K562 (cell line): ENCODE results near the gene TRRAP. TPM values are rescaled to one million over a fixed set of nuclear protein-coding genes. Genes with fewer than 3 reads are reported as not detected.

Experiments
- ATAC-seq: fragments of 200-7000 bp; cut with Tn5 transposase; 3 replicates; pipeline ENCODE4 v1.9.1; 2020; ENCODE audit warnings: moderate library complexity
- BruUV-seq: library from RNA; stranded (reverse); fragments of 400-500 nt; replicated peaks from 2 replicates; lab custom pipeline; 2021; lab: Mats Ljungman, UMichigan
- CTCF ChIA-PET: fragments of 300-600 bp; formaldehyde crosslinking; extraction: SDS; loops from one replicate; lab custom pipeline; 2021; ENCODE audit warnings: low intra/inter-chr PET ratio; lab: Yijun Ruan, JAX
- POLR2A ChIA-PET: fragments of 300-600, 350-650 bp; sonication (Branson Sonifier 250); formaldehyde crosslinking; extraction: SDS; loops from one replicate; lab custom pipeline; 2021; ENCODE audit warnings: antibody characterized with exemption, inconsistent platforms; lab: Yijun Ruan, JAX
- DNase-seq, 4 experiments: peaks; one replicate each; pipeline versions ENCODE4 v3.0.0 to v3.0.0-alpha.2; 2011 to 2018; ENCODE audit warnings: low spot score in 3 of 4, mixed read lengths in 3 of 4; ENCODE audit errors: extremely low read depth in 1 of 4
- FAIRE-seq: peaks from 2 replicates; lab custom pipeline; 2011; peaks lifted over from hg19 to GRCh38; lab: Jason Lieb, UNC
- H2AFZ ChIP-seq: 2 replicates; pipeline ENCODE4 v1.6.0; 2011; ENCODE audit warnings: low read depth, low read length, control low read depth, inconsistent platforms
- H3K27ac ChIP-seq: fragments of 200-600 bp; 3 replicates; pipeline ENCODE4 v1.8.0; 2011; ENCODE audit warnings: low read depth, mild to moderate bottlenecking, control low read depth, inconsistent platforms, low read length, moderate library complexity, mixed read lengths; ENCODE audit errors: extremely low read depth
- H3K27me3 ChIP-seq, 2 experiments: fragments of 300-600 bp in 1 of 2; 2 replicates in 1 of 2; 3 replicates in 1 of 2; pipeline versions ENCODE4 v1.6.0 to v1.8.0; 2011; ENCODE audit warnings: inconsistent platforms in 2 of 2, low read length in 2 of 2, mild to moderate bottlenecking in 1 of 2, mixed read lengths in 1 of 2, moderate library complexity in 1 of 2; ENCODE audit not compliant: control insufficient read depth in 2 of 2, insufficient read depth in 2 of 2
- H3K36me3 ChIP-seq: fragments of 300-600 bp; 3 replicates; pipeline ENCODE4 v1.8.0; 2011; ENCODE audit warnings: mild to moderate bottlenecking, low read length, inconsistent platforms; ENCODE audit not compliant: control insufficient read depth, insufficient read depth
- H3K4me1 ChIP-seq, 2 experiments: fragments of 200-600 bp in 1 of 2; replicated peaks in 1 of 2; 2 replicates in 1 of 2; 3 replicates in 1 of 2; pipeline versions ENCODE4 v1.5.1 to v1.8.0; 2011; ENCODE audit warnings: inconsistent platforms in 2 of 2, low read length in 2 of 2, mild to moderate bottlenecking in 1 of 2, mixed read lengths in 1 of 2, moderate library complexity in 1 of 2; ENCODE audit not compliant: control insufficient read depth in 2 of 2, insufficient read depth in 2 of 2
- H3K4me2 ChIP-seq: 2 replicates; pipeline ENCODE4 v1.6.1; 2011; ENCODE audit warnings: low read length, control low read depth, inconsistent platforms, mixed read lengths; ENCODE audit not compliant: insufficient read depth
- H3K4me3 ChIP-seq: fragments of 200-600 bp; sonication (generic), shearing (Covaris generic); 2 replicates; pipeline ENCODE4 v1.5.1; 2016; ENCODE audit warnings: control low read depth, inconsistent platforms
- H3K79me2 ChIP-seq: fragments of 200-600 bp; 3 replicates; pipeline ENCODE4 v1.8.0; 2011; ENCODE audit warnings: low read length, inconsistent platforms; ENCODE audit not compliant: control insufficient read depth, insufficient read depth
- H3K9ac ChIP-seq, 2 experiments: 2 replicates each; pipeline versions ENCODE4 v1.6.0 to v1.6.1; 2011; ENCODE audit warnings: low read depth in 2 of 2, low read length in 2 of 2, control low read depth in 1 of 2, inconsistent platforms in 1 of 2, mild to moderate bottlenecking in 1 of 2, mixed read lengths in 1 of 2; ENCODE audit not compliant: insufficient read depth in 1 of 2
- H3K9me1 ChIP-seq: one replicate; pipeline ENCODE4 v1.6.0; 2011; ENCODE audit warnings: inconsistent platforms, mild to moderate bottlenecking, low read length, moderate library complexity; ENCODE audit not compliant: control insufficient read depth, insufficient read depth
- H3K9me3 ChIP-seq: replicated peaks from 2 replicates; pipeline ENCODE4 v1.5.1; 2011; ENCODE audit warnings: low read depth, low read length, inconsistent platforms; ENCODE audit not compliant: control insufficient read depth, insufficient read depth
- H4K20me1 ChIP-seq: replicated peaks from 2 replicates; pipeline ENCODE4 v1.6.1; 2011; ENCODE audit warnings: low read length, inconsistent platforms, mixed read lengths; ENCODE audit not compliant: control insufficient read depth, insufficient read depth
- CREB3L1 ChIP-seq: fragments of 450-650 bp; IDR thresholded peaks from 2 replicates; pipeline ENCODE4 v1.6.1; 2014; ENCODE audit warnings: low read depth, mild to moderate bottlenecking, moderate library complexity, borderline replicate concordance
- ELF1 ChIP-seq: fragments of 200-800 bp; sonication (Bioruptor generic); IDR thresholded peaks from 2 replicates; pipeline ENCODE4 v1.6.1; 2016; ENCODE audit warnings: missing genetic modification characterization, missing compliant biosample characterization
- ELF2 ChIP-seq: fragments of 250-450 bp; sonication (Bioruptor Pico); IDR thresholded peaks from 2 replicates; pipeline ENCODE4 v1.5.0; 2021; ENCODE audit warnings: mild to moderate bottlenecking
- ETV1 ChIP-seq: fragments of 450-650 bp; conservative IDR thresholded peaks from 2 replicates; pipeline ENCODE4 v1.6.1; 2016; ENCODE audit warnings: missing genetic modification characterization, control low read depth, low read depth, missing compliant biosample characterization
- IFI16 ChIP-seq: fragments of 250-450 bp; sonication (Bioruptor Pico); IDR thresholded peaks from 2 replicates; pipeline ENCODE4 v2.1.2; 2022; ENCODE audit warnings: mild to moderate bottlenecking, inconsistent platforms
- MNT ChIP-seq, 2 experiments: fragments of 450-650 bp; conservative IDR thresholded peaks; 2 replicates each; pipeline ENCODE4 v1.6.1; 2017; ENCODE audit warnings: mild to moderate bottlenecking in 2 of 2, moderate library complexity in 2 of 2
- NR2F6 ChIP-seq: fragments of 450-650 bp; formaldehyde crosslinking; IDR thresholded peaks from 2 replicates; pipeline ENCODE4 v1.4.0; 2020; ENCODE audit warnings: mild to moderate bottlenecking
- RFX5 ChIP-seq: IDR thresholded peaks from 2 replicates; pipeline ENCODE4 v1.6.1; 2011; ENCODE audit warnings: low read depth, mild to moderate bottlenecking, improper control_type of control experiment, low read length
- ZHX1 ChIP-seq: fragments of 150-350 bp; conservative IDR thresholded peaks from 2 replicates; pipeline ENCODE4 v1.6.1; 2014; ENCODE audit warnings: low read length
- WGBS: fragments of 100-300 bp; shearing (Covaris generic); methylation state at CpG from one replicate; pipeline ENCODE4 v1.1.6; 2016; ENCODE audit warnings: low coverage, mixed read lengths; ENCODE audit not compliant: insufficient coverage; ENCODE audit errors: missing lambda C conversion rate; 5-methylcytosine and 5-hydroxymethylcytosine counted together
- in situ Hi-C: fragments of 300-500 bp; cut with MboI; formaldehyde crosslinking; loops from 4 replicates; pipeline ENCODE4 v1.15.0; 2018; ENCODE audit warnings: inconsistent platforms, mixed read lengths
- intact Hi-C: fragments of 100-400 bp; cut with micrococcal nuclease; formaldehyde crosslinking; loops from 2 replicates; pipeline ENCODE4 v1.14.2; 2022
- polyA plus RNA-seq, 8 experiments: library from polyadenylated mRNA; depleted of rRNA in 4 of 8; stranded (reverse) in 5 of 8; unstranded in 3 of 8; fragments of >200 nt; fragmentation: Nextera tagmentation in 2 of 8; fragmentation: Illumina TruSeq in 1 of 8; extraction: Ambion mirVana in 2 of 8; extraction: Trizol in 1 of 8; gene quantifications; 2 replicates each; pipeline versions ENCODE4 v1.2.1 to v1.2.3, GENCODE V29; 2011 to 2014; ENCODE audit warnings: inconsistent platforms in 1 of 8, missing spikeins in 1 of 8
- total RNA-seq, 7 experiments: library from RNA; depleted of rRNA in 6 of 7; stranded (reverse); fragments of >200 nt in 6 of 7; fragmentation: Illumina TruSeq in 2 of 7; extraction: Trizol in 2 of 7; gene quantifications; 2 replicates each; pipeline versions ENCODE4 v1.2.1 to v1.2.3, GENCODE V29; 2011 to 2021; ENCODE audit warnings: low replicate concordance in 1 of 7

The TRRAP gene
- total and polyA plus RNA-seq, 9 of the 15 experiments (the other 6 are each of a cell fraction or from before 2014, with no cell fraction given): 1.3 to 47.2 (median 9.7) TPM

GRCh38 chr7:98958968-98959367, 80.6 kb downstream of the TRRAP start (continued):
- TF ChIP-seq ZHX1 (no peak), IFI16 (CRISPR knock-in tag) (no peak)

- peak overlapping the region in 1 of 2 experiments; percentile 33; a peak in 1 of 4 replicates for H3K9ac ChIP-seq
- H3K4me2 ChIP-seq: no peak overlapping the region
- no peaks in the 10 kb centered on the region for H3K9me1 ChIP-seq
- no peak overlapping the region for H3K27ac ChIP-seq
- ChIA-PET POLR2A (interaction anchor here (1.9 kb wide), 1 partner anchor 27 kb away, joined by 5 read pairs; no protein-coding TSS in a partner anchor), CTCF (no interaction called here)
- peaks cover 93% of the 10 kb centered on the region for H3K36me3 ChIP-seq
- no peaks in the 10 kb centered on the region for H3K4me1 ChIP-seq
- no peaks in the 10 kb centered on the region for H3K9me3 ChIP-seq
- no peaks in the 10 kb centered on the region for H3K27me3 ChIP-seq
- FAIRE-seq: no peak
- in situ Hi-C loops: no loop called here
- intact Hi-C loops: no loop called here
- 94% methylated on average over 10 of the region's 10 CpGs for WGBS
- H3K4me3 ChIP-seq: no peak overlapping the region
- ATAC-seq: no peak
- H3K79me2 ChIP-seq: no peaks in the 10 kb centered on the region
- no peaks in the 10 kb centered on the region for H4K20me1 ChIP-seq
- DNase-seq: no peak
- no TSS peak for BruUV-seq
- no peak overlapping the region for H2AFZ ChIP-seq
- TF ChIP-seq RFX5 (no peak), MNT (conservative IDR thresholded peaks at IDR 0.05) (no peak), NR2F6 (CRISPR knock-in tag) (no peak), ELF2 (CRISPR knock-in tag) (no peak), CREB3L1 (no peak), ELF1 (no peak), ETV1 (tag) (no peak)
Measured at GRCh38 chr7:98963305-98963704, 85.0 kb downstream of the TRRAP start.
